Sigmoid colon (tissue), 7 donors: ENCODE measurements around the gene ODC1. TPM values are rescaled to one million over a fixed set of nuclear protein-coding genes. Genes with fewer than 3 reads are reported as not detected.

Experiments used
- DNase-seq: peaks from one replicate; pipeline ENCODE4 v3.0.0-alpha.2; 2019
- H3K27ac ChIP-seq, 4 donors: fragments of 200-600 bp; sonication (generic); one replicate each; pipeline ENCODE4 v1.5.1; 2016 to 2019; ENCODE audit warnings: mild to moderate bottlenecking in 1 of 4
- H3K27me3 ChIP-seq, 3 donors: fragments of 200-600 bp; sonication (generic); one replicate each; pipeline ENCODE4 v1.5.1; 2019; ENCODE audit warnings: mild to moderate bottlenecking in 1 of 3
- H3K36me3 ChIP-seq, 4 donors: fragments of 200-600 bp; sonication (generic); one replicate each; pipeline ENCODE4 v1.5.1; 2016 to 2019
- H3K4me1 ChIP-seq, 4 donors: fragments of 200-600 bp; sonication (generic); one replicate each; pipeline ENCODE4 v1.5.1; 2017 to 2019
- H3K4me3 ChIP-seq, 4 donors: fragments of 200-600 bp; sonication (generic); one replicate each; pipeline ENCODE4 v1.5.1; 2017 to 2019; ENCODE audit warnings: mild to moderate bottlenecking in 2 of 4, moderate library complexity in 1 of 4
- H3K9me3 ChIP-seq, 4 donors: fragments of 200-600 bp in 3 of 4; sonication (generic) in 3 of 4; one replicate each; pipeline versions ENCODE4 v1.5.1 to v1.6.1; 2013 to 2019
- EP300 ChIP-seq, 4 donors: sonication (generic); formaldehyde crosslinking; IDR thresholded peaks; one replicate each; pipeline ENCODE4 v1.6.1; 2017; ENCODE audit warnings: antibody characterized with exemption in 4 of 4
- POLR2A ChIP-seq, 2 donors: fragments of 450-650 bp; IDR thresholded peaks; one replicate each; pipeline ENCODE4 v1.6.1; 2016; ENCODE audit warnings: antibody characterized with exemption in 2 of 2, mild to moderate bottlenecking in 2 of 2, moderate library complexity in 2 of 2
- POLR2AphosphoS5 ChIP-seq, 4 donors: sonication (generic); formaldehyde crosslinking; IDR thresholded peaks; one replicate each; pipeline ENCODE4 v1.6.1; 2017; ENCODE audit warnings: antibody characterized with exemption in 4 of 4
- WGBS, 2 donors: extraction: QIAGEN DNeasy Blood & Tissue Kit; methylation state at CpG; one replicate each; pipeline ENCODE4 v1.1.7; 2013; 5-methylcytosine and 5-hydroxymethylcytosine counted together
- intact Hi-C: fragments of 100-400 bp; cut with DNase I; formaldehyde crosslinking; loops from one replicate; pipeline ENCODE4 v1.15.1; 2023
- polyA plus RNA-seq, 3 donors: library from polyadenylated mRNA; stranded (reverse); fragments of 200-250 nt; gene quantifications; one replicate each; pipeline ENCODE4 v1.2.3, GENCODE V29; 2013
- total RNA-seq, 4 donors: library from RNA; depleted of rRNA; stranded (reverse); fragments of >200 nt; gene quantifications; one replicate each; pipeline ENCODE4 v1.1.0, GENCODE V29; 2016
- TF ChIP-seq, protein P1 (sequence below), 4 experiments: fragments of 450-650 bp in 3 of 4; fragments of 200-600 bp in 1 of 4; IDR thresholded peaks; one replicate each; pipeline ENCODE4 v1.5.1; 2016 to 2019; ENCODE audit warnings: antibody characterized with exemption in 4 of 4, mild to moderate bottlenecking in 3 of 4, moderate library complexity in 2 of 4
- donor health status: healthy with polysubstance abuse.
- donor health status: Bipolar disorder and iron deficiency.
- donor health status: healthy.

The ODC1 gene
- total and polyA plus RNA-seq, 7 donors: 34.8 to 88.2 (median 54.3) TPM

DNA sequence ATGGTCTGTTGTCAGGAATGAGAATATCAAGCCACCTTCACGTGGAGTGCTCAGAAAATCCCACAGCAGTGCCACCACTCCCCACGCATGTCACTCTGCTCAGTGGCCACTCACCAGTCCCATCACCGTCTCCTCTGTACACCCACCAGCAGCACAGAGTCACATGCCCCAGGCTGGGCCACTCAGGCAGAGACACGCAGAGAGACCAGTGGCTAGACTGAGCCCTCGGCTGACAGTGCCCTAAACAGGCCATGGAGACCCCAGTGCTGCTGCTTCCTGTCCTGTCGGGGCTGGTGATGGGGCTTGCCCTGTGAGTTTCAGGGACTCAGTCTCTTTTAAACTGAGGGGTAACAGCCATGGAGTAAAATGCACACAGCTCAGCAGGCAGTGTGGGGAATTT is 25.9 kb downstream of the ODC1 start:
- Histone ChIP-seq H3K27me3 (no peaks in the 10 kb centered on the region), H3K27ac (no peak overlapping the region), H3K4me3 (no peak overlapping the region), H3K4me1 (no peaks in the 10 kb centered on the region), H3K36me3 (peaks cover 0 to 35% (median 10%) of the 10 kb centered on the region in 4 donors), H3K9me3 (no peaks in the 10 kb centered on the region)
- TF ChIP-seq EP300 (IDR thresholded peaks at IDR 0.05): no peak
- TF ChIP-seq POLR2A (IDR thresholded peaks at IDR 0.05): no peak
- TF ChIP-seq, protein P1, sequence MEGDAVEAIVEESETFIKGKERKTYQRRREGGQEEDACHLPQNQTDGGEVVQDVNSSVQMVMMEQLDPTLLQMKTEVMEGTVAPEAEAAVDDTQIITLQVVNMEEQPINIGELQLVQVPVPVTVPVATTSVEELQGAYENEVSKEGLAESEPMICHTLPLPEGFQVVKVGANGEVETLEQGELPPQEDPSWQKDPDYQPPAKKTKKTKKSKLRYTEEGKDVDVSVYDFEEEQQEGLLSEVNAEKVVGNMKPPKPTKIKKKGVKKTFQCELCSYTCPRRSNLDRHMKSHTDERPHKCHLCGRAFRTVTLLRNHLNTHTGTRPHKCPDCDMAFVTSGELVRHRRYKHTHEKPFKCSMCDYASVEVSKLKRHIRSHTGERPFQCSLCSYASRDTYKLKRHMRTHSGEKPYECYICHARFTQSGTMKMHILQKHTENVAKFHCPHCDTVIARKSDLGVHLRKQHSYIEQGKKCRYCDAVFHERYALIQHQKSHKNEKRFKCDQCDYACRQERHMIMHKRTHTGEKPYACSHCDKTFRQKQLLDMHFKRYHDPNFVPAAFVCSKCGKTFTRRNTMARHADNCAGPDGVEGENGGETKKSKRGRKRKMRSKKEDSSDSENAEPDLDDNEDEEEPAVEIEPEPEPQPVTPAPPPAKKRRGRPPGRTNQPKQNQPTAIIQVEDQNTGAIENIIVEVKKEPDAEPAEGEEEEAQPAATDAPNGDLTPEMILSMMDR (IDR thresholded peaks at IDR 0.05): no peak
- no peak for TF ChIP-seq POLR2AphosphoS5 (IDR thresholded peaks at IDR 0.05)
- no peak for DNase-seq
- WGBS, 2 donors: 82 to 95% methylated on average over 6 of the region's 6 CpGs
- intact Hi-C loops: no loop called here

DNA sequence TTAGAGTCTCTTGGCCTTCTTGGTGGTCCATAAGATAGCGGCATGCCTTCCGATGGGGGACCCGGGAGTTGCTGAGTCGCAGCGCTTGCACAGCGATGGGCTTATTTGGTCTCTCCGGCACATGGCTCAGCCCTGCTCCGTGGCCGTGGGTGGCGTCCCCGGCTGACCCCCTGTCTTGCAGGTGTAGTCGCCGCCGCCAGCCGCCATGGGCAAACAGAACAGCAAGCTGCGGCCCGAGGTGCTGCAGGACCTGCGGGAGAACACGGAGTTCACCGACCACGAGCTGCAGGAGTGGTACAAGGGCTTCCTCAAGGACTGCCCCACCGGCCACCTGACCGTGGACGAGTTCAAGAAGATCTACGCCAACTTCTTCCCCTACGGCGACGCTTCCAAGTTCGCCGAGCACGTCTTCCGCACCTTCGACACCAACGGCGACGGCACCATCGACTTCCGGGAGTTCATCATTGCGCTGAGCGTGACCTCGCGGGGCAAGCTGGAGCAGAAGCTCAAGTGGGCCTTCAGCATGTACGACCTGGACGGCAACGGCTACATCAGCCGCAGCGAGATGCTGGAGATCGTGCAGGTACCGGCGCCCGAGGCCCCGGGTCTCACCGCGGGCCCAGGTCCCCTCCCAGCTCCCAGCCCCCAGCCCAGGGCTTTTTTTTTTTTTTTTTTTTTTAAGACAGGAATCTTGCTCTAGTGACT is 28.4 kb downstream of the ODC1 start:
- no peak for DNase-seq
- intact Hi-C loops: no loop called here
- no peaks in the 10 kb centered on the region for H3K9me3 ChIP-seq
- peaks cover 0 to 20% (median 5%) of the 10 kb centered on the region in 4 donors for H3K36me3 ChIP-seq
- no peaks in the 10 kb centered on the region for H3K4me1 ChIP-seq
- no peak overlapping the region for H3K27ac ChIP-seq
- TF ChIP-seq, protein P1 (IDR thresholded peaks at IDR 0.05): no peak
- no peak for TF ChIP-seq EP300 (IDR thresholded peaks at IDR 0.05)
- TF ChIP-seq POLR2A (IDR thresholded peaks at IDR 0.05): no peak
- no peak for TF ChIP-seq POLR2AphosphoS5 (IDR thresholded peaks at IDR 0.05)
- H3K27me3 ChIP-seq: no peaks in the 10 kb centered on the region
- WGBS, 2 donors: 97% methylated on average over 54 of the region's 54 CpGs
- no peak overlapping the region for H3K4me3 ChIP-seq

DNA sequence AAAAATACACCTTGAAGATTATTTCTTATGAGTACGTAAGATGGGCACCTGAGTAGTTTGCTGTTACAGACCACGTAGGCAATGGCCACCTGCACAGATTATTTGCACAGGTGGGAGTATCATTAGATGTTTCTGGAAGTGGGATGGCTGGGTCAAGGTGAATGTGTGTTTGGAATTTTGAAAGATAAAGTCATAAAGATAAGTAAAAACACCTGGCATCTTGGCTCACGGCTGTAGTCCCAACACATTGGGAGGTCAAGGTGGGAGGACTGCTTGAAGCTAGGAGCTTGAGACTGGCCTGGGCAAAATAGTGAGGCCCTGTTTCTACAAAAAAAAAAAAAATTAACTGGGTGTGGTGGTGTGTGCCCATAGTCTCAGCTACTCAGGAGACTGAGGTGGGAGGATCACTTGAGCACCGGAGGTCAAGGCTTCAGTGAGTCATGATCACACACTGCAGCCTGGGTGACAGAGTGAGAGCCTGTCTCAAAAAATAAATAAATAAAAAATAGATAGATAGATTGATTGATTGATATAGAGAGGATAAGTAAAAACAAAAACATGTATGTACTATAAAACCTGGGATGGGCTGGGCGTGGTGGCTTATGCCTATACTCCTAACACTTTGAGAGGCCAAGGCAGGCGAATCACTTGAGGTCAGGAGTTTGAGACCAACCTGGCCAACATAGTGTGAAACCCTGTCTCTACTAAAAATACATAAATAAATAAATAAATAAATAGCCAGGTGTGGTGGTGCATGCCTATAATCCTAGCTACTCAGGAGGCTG is 30.4 kb downstream of the ODC1 start:
- DNase-seq: no peak
- Histone ChIP-seq H3K9me3 (no peaks in the 10 kb centered on the region), H3K27ac (no peak overlapping the region), H3K36me3 (peaks cover 0 to 6% (median 3%) of the 10 kb centered on the region in 4 donors), H3K27me3 (no peaks in the 10 kb centered on the region), H3K4me1 (peaks cover 0 to 19% (median 14%) of the 10 kb centered on the region in 4 donors), H3K4me3 (no peak overlapping the region)
- TF ChIP-seq EP300 (IDR thresholded peaks at IDR 0.05): no peak
- TF ChIP-seq POLR2AphosphoS5 (IDR thresholded peaks at IDR 0.05): no peak
- no peak for TF ChIP-seq POLR2A (IDR thresholded peaks at IDR 0.05)
- TF ChIP-seq, protein P1 (IDR thresholded peaks at IDR 0.05): no peak
- WGBS, 2 donors: 15 to 63% methylated on average over 6 of the region's 6 CpGs
- intact Hi-C loops: no loop called here

DNA sequence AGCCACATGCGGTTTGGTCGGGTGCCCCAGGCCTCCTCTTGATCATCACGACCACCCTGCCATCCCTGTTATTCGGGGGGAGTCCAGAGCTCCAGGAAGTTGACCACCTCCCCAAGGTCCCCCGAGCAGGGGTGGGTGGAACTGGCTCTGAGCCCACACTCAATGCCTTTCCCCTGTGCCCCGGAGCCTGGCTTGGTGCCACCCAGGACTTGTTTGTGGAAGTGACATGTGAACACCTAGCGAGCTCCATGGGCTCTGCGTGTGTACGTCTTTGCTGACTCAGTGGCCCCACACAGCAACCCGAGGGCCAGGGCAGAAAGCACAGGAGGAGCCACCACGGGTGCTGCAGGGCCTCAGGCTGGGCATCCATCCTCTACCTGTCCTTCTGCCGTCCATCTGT is 32.5 kb downstream of the ODC1 start:
- H3K27me3 ChIP-seq: no peaks in the 10 kb centered on the region
- no peak for DNase-seq
- peaks cover 0 to 32% (median 18%) of the 10 kb centered on the region in 4 donors for H3K4me1 ChIP-seq
- 66 to 78% methylated on average over 12 of the region's 12 CpGs for WGBS, 2 donors
- H3K36me3 ChIP-seq: no peaks in the 10 kb centered on the region
- no peaks in the 10 kb centered on the region for H3K9me3 ChIP-seq
- TF ChIP-seq POLR2AphosphoS5 (IDR thresholded peaks at IDR 0.05): no peak
- intact Hi-C loops: no loop called here
- no peak overlapping the region for H3K27ac ChIP-seq
- H3K4me3 ChIP-seq: no peak overlapping the region

DNA sequence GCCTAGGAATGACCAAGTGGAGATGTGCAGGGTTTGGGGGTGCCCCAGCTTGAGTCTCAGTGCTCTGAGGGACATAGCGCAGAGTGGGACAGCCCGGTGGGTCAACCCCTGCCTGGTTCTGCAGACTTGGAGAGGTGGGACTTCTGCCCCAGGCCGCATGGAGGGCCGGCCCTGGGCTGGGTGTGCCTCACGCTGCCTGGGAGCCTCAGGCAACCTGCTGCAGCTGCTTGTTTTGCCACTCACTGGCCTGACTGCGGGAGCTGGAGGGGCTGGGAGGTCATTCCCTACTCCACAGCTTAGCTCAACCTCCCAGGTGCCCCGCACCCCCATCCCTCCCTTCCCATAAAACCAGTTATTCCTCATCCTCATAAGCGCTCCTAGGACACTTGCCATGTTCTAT is 33.1 kb downstream of the ODC1 start:
- WGBS, 2 donors: 40 to 80% methylated on average over 8 of the region's 8 CpGs
- H3K4me1 ChIP-seq: peaks cover 0 to 35% (median 18%) of the 10 kb centered on the region in 4 donors

More for the DNA sequence above, 33.1 kb downstream of the ODC1 start:
- intact Hi-C loops: no loop called here
- Histone ChIP-seq H3K4me3 (no peak overlapping the region), H3K9me3 (no peaks in the 10 kb centered on the region), H3K27me3 (no peaks in the 10 kb centered on the region), H3K36me3 (no peaks in the 10 kb centered on the region), H3K27ac (no peak overlapping the region)
- no peak for DNase-seq
- TF ChIP-seq POLR2AphosphoS5 (IDR thresholded peaks at IDR 0.05) (no peak), EP300 (IDR thresholded peaks at IDR 0.05) (no peak), POLR2A (IDR thresholded peaks at IDR 0.05) (no peak)
- TF ChIP-seq, protein P1 (IDR thresholded peaks at IDR 0.05): no peak
